ENCODE results near the gene PRSS27.

PRSS27 gene

GRCh38 chr16:2752850-2753732 is 33.1 kb upstream of the PRSS27 start (continued):
- peak; percentile 42; the same call in 1 of the 2 replicates for TF ChIP-seq INSM2 (tag by site-specific recombination; IDR thresholded peaks at IDR 0.05)
- no peak for TF ChIP-seq ZNF18 (tag by site-specific recombination; IDR thresholded peaks at IDR 0.05)
- TF ChIP-seq PRDM6 (tag by site-specific recombination; IDR thresholded peaks at IDR 0.05), result no peak
- TF ChIP-seq ZFP69B (tag by site-specific recombination; IDR thresholded peaks at IDR 0.05), result no peak
- TF ChIP-seq ZNF571 (tag by site-specific recombination; IDR thresholded peaks at IDR 0.05), result no peak
- 0 out of 2 replicates have a peak, but pooled peaks have one; percentile 14 for TF ChIP-seq ZNF639 (tag by site-specific recombination; IDR thresholded peaks at IDR 0.05)
- no peak for TF ChIP-seq ZNF701 (tag by site-specific recombination; IDR thresholded peaks at IDR 0.05)
- no peak for TF ChIP-seq ZNF19 (tag by site-specific recombination; IDR thresholded peaks at IDR 0.05; ENCODE audit: low read depth)
- TF ChIP-seq ZBTB44 (tag by site-specific recombination; IDR thresholded peaks at IDR 0.05), result 0 out of 2 replicates have a peak, but pooled peaks have one; percentile 4
- TF ChIP-seq YY2 (tag by site-specific recombination; IDR thresholded peaks at IDR 0.05), result no peak
- TF ChIP-seq ZNF518A (tag by site-specific recombination; conservative IDR thresholded peaks at IDR 0.05; ENCODE audit: low read depth), result no peak
- TF ChIP-seq OVOL3 (tag by site-specific recombination; IDR thresholded peaks at IDR 0.05), result no peak
- TF ChIP-seq ZNF354C (tag by site-specific recombination; IDR thresholded peaks at IDR 0.05; ENCODE audit: borderline replicate concordance, low read depth), result no peak
- TF ChIP-seq ZNF561 (tag by site-specific recombination; IDR thresholded peaks at IDR 0.05; ENCODE audit: borderline replicate concordance), result 0 out of 2 replicates have a peak, but pooled peaks have one; percentile 41
- TF ChIP-seq ZNF223 (tag by site-specific recombination; IDR thresholded peaks at IDR 0.05), result no peak
- TF ChIP-seq ZNF157 (tag by site-specific recombination; IDR thresholded peaks at IDR 0.05), result no peak
- no peak for TF ChIP-seq ZNF174 (tag by site-specific recombination; IDR thresholded peaks at IDR 0.05)
- TF ChIP-seq ZNF830 (tag by site-specific recombination; IDR thresholded peaks at IDR 0.05; ENCODE audit: low read depth), result no peak
- no peak for TF ChIP-seq BCL6B (tag by site-specific recombination; IDR thresholded peaks at IDR 0.05)
- TF ChIP-seq REPIN1 (tag by site-specific recombination; IDR thresholded peaks at IDR 0.05; ENCODE audit: low read depth), result no peak
